Sigmoid colon (tissue), 7 donors: Measurements from ENCODE around the gene ATF5. TPM values are rescaled to one million over a fixed set of nuclear protein-coding genes. Genes with fewer than 3 reads are reported as not detected.

Experiments
- DNase-seq: peaks from one replicate; pipeline ENCODE4 v3.0.0-alpha.2; 2019
- H3K27ac ChIP-seq, 4 donors: fragments of 200-600 bp; sonication (generic); one replicate each; pipeline ENCODE4 v1.5.1; 2016 to 2019; ENCODE audit warnings: mild to moderate bottlenecking in 1 of 4
- H3K27me3 ChIP-seq, 3 donors: fragments of 200-600 bp; sonication (generic); one replicate each; pipeline ENCODE4 v1.5.1; 2019; ENCODE audit warnings: mild to moderate bottlenecking in 1 of 3
- H3K36me3 ChIP-seq, 4 donors: fragments of 200-600 bp; sonication (generic); one replicate each; pipeline ENCODE4 v1.5.1; 2016 to 2019
- H3K4me1 ChIP-seq, 4 donors: fragments of 200-600 bp; sonication (generic); one replicate each; pipeline ENCODE4 v1.5.1; 2017 to 2019
- H3K4me3 ChIP-seq, 4 donors: fragments of 200-600 bp; sonication (generic); one replicate each; pipeline ENCODE4 v1.5.1; 2017 to 2019; ENCODE audit warnings: mild to moderate bottlenecking in 2 of 4, moderate library complexity in 1 of 4
- H3K9me3 ChIP-seq, 4 donors: fragments of 200-600 bp in 3 of 4; sonication (generic) in 3 of 4; one replicate each; pipeline versions ENCODE4 v1.5.1 to v1.6.1; 2013 to 2019
- CTCF ChIP-seq, 4 experiments: fragments of 450-650 bp in 3 of 4; fragments of 200-600 bp in 1 of 4; IDR thresholded peaks; one replicate each; pipeline ENCODE4 v1.5.1; 2016 to 2019; ENCODE audit warnings: antibody characterized with exemption in 4 of 4, mild to moderate bottlenecking in 3 of 4, moderate library complexity in 2 of 4
- EP300 ChIP-seq, 4 donors: sonication (generic); formaldehyde crosslinking; IDR thresholded peaks; one replicate each; pipeline ENCODE4 v1.6.1; 2017; ENCODE audit warnings: antibody characterized with exemption in 4 of 4
- POLR2A ChIP-seq, 2 donors: fragments of 450-650 bp; IDR thresholded peaks; one replicate each; pipeline ENCODE4 v1.6.1; 2016; ENCODE audit warnings: antibody characterized with exemption in 2 of 2, mild to moderate bottlenecking in 2 of 2, moderate library complexity in 2 of 2
- POLR2AphosphoS5 ChIP-seq, 4 donors: sonication (generic); formaldehyde crosslinking; IDR thresholded peaks; one replicate each; pipeline ENCODE4 v1.6.1; 2017; ENCODE audit warnings: antibody characterized with exemption in 4 of 4
- WGBS, 2 donors: extraction: QIAGEN DNeasy Blood & Tissue Kit; methylation state at CpG; one replicate each; pipeline ENCODE4 v1.1.7; 2013; 5-methylcytosine and 5-hydroxymethylcytosine counted together
- intact Hi-C: fragments of 100-400 bp; cut with DNase I; formaldehyde crosslinking; loops from one replicate; pipeline ENCODE4 v1.15.1; 2023
- polyA plus RNA-seq, 3 donors: library from polyadenylated mRNA; stranded (reverse); fragments of 200-250 nt; gene quantifications; one replicate each; pipeline ENCODE4 v1.2.3, GENCODE V29; 2013
- total RNA-seq, 4 donors: library from RNA; depleted of rRNA; stranded (reverse); fragments of >200 nt; gene quantifications; one replicate each; pipeline ENCODE4 v1.1.0, GENCODE V29; 2016
- donor health status: healthy with polysubstance abuse.
- donor health status: Bipolar disorder and iron deficiency.
- donor health status: healthy.

The ATF5 gene
- total and polyA plus RNA-seq, 7 donors: 5.3 to 42.3 (median 7.1) TPM

- DNase-seq: no peak
- Histone ChIP-seq H3K4me3 (no peak overlapping the region), H3K4me1 (peaks cover 0 to 12% (median 5%) of the 10 kb centered on the region in 4 donors), H3K36me3 (peaks cover 0 to 45% (median 11%) of the 10 kb centered on the region in 4 donors), H3K27ac (no peak overlapping the region), H3K9me3 (no peaks in the 10 kb centered on the region), H3K27me3 (no peaks in the 10 kb centered on the region)
- TF ChIP-seq POLR2AphosphoS5 (IDR thresholded peaks at IDR 0.05) (no peak), CTCF (IDR thresholded peaks at IDR 0.05) (no peak), EP300 (IDR thresholded peaks at IDR 0.05) (no peak), POLR2A (IDR thresholded peaks at IDR 0.05) (no peak)
- intact Hi-C loops: no loop called here
- 90 to 94% methylated on average over 10 of the region's 10 CpGs for WGBS, 2 donors
Measured at GRCh38 chr19:49913720-49914119, 15.3 kb upstream of the ATF5 start.

GRCh38 chr19:49915271-49915670 lies 13.7 kb upstream of the ATF5 start:
- H3K4me3 ChIP-seq: no peak overlapping the region
- intact Hi-C loops: no loop called here
- DNase-seq: no peak
- peaks cover 0 to 12% (median 5%) of the 10 kb centered on the region in 4 donors for H3K4me1 ChIP-seq
- no peaks in the 10 kb centered on the region for H3K27me3 ChIP-seq
- no peak overlapping the region for H3K27ac ChIP-seq
- H3K9me3 ChIP-seq: no peaks in the 10 kb centered on the region
- TF ChIP-seq CTCF (IDR thresholded peaks at IDR 0.05) (no peak), EP300 (IDR thresholded peaks at IDR 0.05) (no peak), POLR2AphosphoS5 (IDR thresholded peaks at IDR 0.05) (no peak), POLR2A (IDR thresholded peaks at IDR 0.05) (no peak)
- H3K36me3 ChIP-seq: peaks cover 0 to 36% (median 3%) of the 10 kb centered on the region in 4 donors
- WGBS, 2 donors: 97% methylated on average over 6 of the region's 6 CpGs

- intact Hi-C loops: no loop called here
- Histone ChIP-seq H3K4me1 (peaks cover 0 to 9% (median 3%) of the 10 kb centered on the region in 4 donors), H3K27ac (no peak overlapping the region), H3K36me3 (peaks cover 0 to 46% (median 7%) of the 10 kb centered on the region in 4 donors), H3K27me3 (no peaks in the 10 kb centered on the region), H3K4me3 (no peak overlapping the region), H3K9me3 (no peaks in the 10 kb centered on the region)
- no peak for TF ChIP-seq CTCF (IDR thresholded peaks at IDR 0.05)
- TF ChIP-seq EP300 (IDR thresholded peaks at IDR 0.05): no peak
- TF ChIP-seq POLR2A (IDR thresholded peaks at IDR 0.05): no peak
- TF ChIP-seq POLR2AphosphoS5 (IDR thresholded peaks at IDR 0.05): no peak
- WGBS, 2 donors: 87 to 92% methylated on average over 21 of the region's 21 CpGs
- no peak for DNase-seq
Measured at GRCh38 chr19:49916839-49917733, 11.9 kb upstream of the ATF5 start.

- TF ChIP-seq CTCF (IDR thresholded peaks at IDR 0.05) (no peak), EP300 (IDR thresholded peaks at IDR 0.05) (no peak), POLR2A (IDR thresholded peaks at IDR 0.05) (no peak), POLR2AphosphoS5 (IDR thresholded peaks at IDR 0.05) (no peak)
- 93 to 94% methylated on average over 8 of the region's 8 CpGs for WGBS, 2 donors
- H3K4me1 ChIP-seq: peaks cover 0 to 6% (median 1%) of the 10 kb centered on the region in 4 donors
- no peaks in the 10 kb centered on the region for H3K9me3 ChIP-seq
- H3K4me3 ChIP-seq: no peak overlapping the region
- no peaks in the 10 kb centered on the region for H3K27me3 ChIP-seq
- DNase-seq: no peak
- intact Hi-C loops: no loop called here
- no peak overlapping the region for H3K27ac ChIP-seq
- peaks cover 0 to 56% (median 8%) of the 10 kb centered on the region in 4 donors for H3K36me3 ChIP-seq
Measured at GRCh38 chr19:49918089-49918488, 10.9 kb upstream of the ATF5 start.
